ENCODE results near the gene DNAH1. TPM values are rescaled to one million over a fixed set of nuclear protein-coding genes. Genes with fewer than 3 reads are reported as not detected.

Gene DNAH1
- total and polyA plus RNA-seq, 4 donors, result 0.88 to 24.1 (median 10.8) TPM

GRCh38 chr3:52294320-52295150, 21.6 kb upstream of the DNAH1 start:
- Histone ChIP-seq H3K27ac (ENCODE audit: low read depth in 1 of 2, low read length in 2 of 2) (no peak overlapping the region), H3K9me3 (ENCODE audit: control insufficient read depth, low read length) (no peaks in the 10 kb centered on the region), H3K4me3 (ENCODE audit: low read length in 2 of 2) (no peak overlapping the region), H3K4me1 (ENCODE audit: control insufficient read depth in 1 of 2, insufficient read depth in 2 of 2, low read length in 2 of 2) (no peaks in the 10 kb centered on the region), H3K36me3 (ENCODE audit: control insufficient read depth in 1 of 2, insufficient read depth in 2 of 2, low read length in 1 of 2) (no peaks in the 10 kb centered on the region), H3K27me3 (ENCODE audit: control insufficient read depth in 1 of 2, insufficient read depth in 2 of 2, low read length in 1 of 2) (no peaks in the 10 kb centered on the region)
- DNase-seq (peak in 1 of 2 donors; percentile 25), ATAC-seq (ENCODE audit: low FRiP score) (no peak)
- 79 to 84% methylated on average over 11 of the region's 11 CpGs for WGBS, 2 donors
- intact Hi-C loops (cut with DNase I), result loop anchor here in 1 of 2 donors (5.0 kb wide), 1 partner anchor 53 kb away; no protein-coding TSS in a partner anchor

- Histone ChIP-seq H3K4me3 (ENCODE audit: low read length in 2 of 2) (no peak overlapping the region), H3K9me3 (ENCODE audit: control insufficient read depth, low read length) (no peaks in the 10 kb centered on the region), H3K27me3 (ENCODE audit: control insufficient read depth in 1 of 2, insufficient read depth in 2 of 2, low read length in 1 of 2) (no peaks in the 10 kb centered on the region), H3K4me1 (ENCODE audit: control insufficient read depth in 1 of 2, insufficient read depth in 2 of 2, low read length in 2 of 2) (no peaks in the 10 kb centered on the region), H3K36me3 (ENCODE audit: control insufficient read depth in 1 of 2, insufficient read depth in 2 of 2, low read length in 1 of 2) (no peaks in the 10 kb centered on the region), H3K27ac (ENCODE audit: low read depth in 1 of 2, low read length in 2 of 2) (no peak overlapping the region)
- intact Hi-C loops (cut with DNase I), result loop anchor here in 1 of 2 donors (5.0 kb wide), 1 partner anchor 52 kb away; no protein-coding TSS in a partner anchor
- DNase-seq (peak in 1 of 2 donors; percentile 14), ATAC-seq (ENCODE audit: low FRiP score) (no peak)
- 85 to 88% methylated on average over 5 of the region's 5 CpGs for WGBS, 2 donors
Measured at GRCh38 chr3:52295671-52296208, 20.4 kb upstream of the DNAH1 start.

GRCh38 chr3:52297242-52298148, 18.6 kb upstream of the DNAH1 start:
- intact Hi-C loops (cut with DNase I), result loop anchor here in 1 of 2 donors (5.0 kb wide), 1 partner anchor 50 kb away; no protein-coding TSS in a partner anchor
- Histone ChIP-seq H3K27me3 (ENCODE audit: control insufficient read depth in 1 of 2, insufficient read depth in 2 of 2, low read length in 1 of 2) (no peaks in the 10 kb centered on the region), H3K9me3 (ENCODE audit: control insufficient read depth, low read length) (no peaks in the 10 kb centered on the region), H3K4me1 (ENCODE audit: control insufficient read depth in 1 of 2, insufficient read depth in 2 of 2, low read length in 2 of 2) (no peaks in the 10 kb centered on the region), H3K27ac (ENCODE audit: low read depth in 1 of 2, low read length in 2 of 2) (no peak overlapping the region), H3K4me3 (ENCODE audit: low read length in 2 of 2) (no peak overlapping the region), H3K36me3 (ENCODE audit: control insufficient read depth in 1 of 2, insufficient read depth in 2 of 2, low read length in 1 of 2) (no peaks in the 10 kb centered on the region)
- DNase-seq, result no peak
- whole genome bisulfite sequencing, 2 donors, result 83 to 90% methylated on average over 11 of the region's 11 CpGs
- ATAC-seq (ENCODE audit: low FRiP score), result no peak

GRCh38 chr3:52298149-52299098, 17.7 kb upstream of the DNAH1 start:
- H3K27me3 ChIP-seq (ENCODE audit: control insufficient read depth in 1 of 2, insufficient read depth in 2 of 2, low read length in 1 of 2), result no peaks in the 10 kb centered on the region
- H3K9me3 ChIP-seq (ENCODE audit: control insufficient read depth, low read length), result no peaks in the 10 kb centered on the region
- no peak for ATAC-seq (ENCODE audit: low FRiP score)
- no peak overlapping the region for H3K4me3 ChIP-seq (ENCODE audit: low read length in 2 of 2)
- H3K27ac ChIP-seq (ENCODE audit: low read depth in 1 of 2, low read length in 2 of 2), result no peak overlapping the region
- 29 to 35% methylated on average over 16 to 17 of the region's 17 CpGs for WGBS, 2 donors
- H3K4me1 ChIP-seq (ENCODE audit: control insufficient read depth in 1 of 2, insufficient read depth in 2 of 2, low read length in 2 of 2), result no peaks in the 10 kb centered on the region
- no peak for DNase-seq
- intact Hi-C loops (cut with DNase I), result loop anchor here in 1 of 2 donors (5.0 kb wide), 1 partner anchor 49 kb away; no protein-coding TSS in a partner anchor
- H3K36me3 ChIP-seq (ENCODE audit: control insufficient read depth in 1 of 2, insufficient read depth in 2 of 2, low read length in 1 of 2), result no peaks in the 10 kb centered on the region

- Histone ChIP-seq H3K9me3 (ENCODE audit: control insufficient read depth, low read length) (no peaks in the 10 kb centered on the region), H3K27ac (ENCODE audit: low read depth in 1 of 2, low read length in 2 of 2) (no peak overlapping the region), H3K36me3 (ENCODE audit: control insufficient read depth in 1 of 2, insufficient read depth in 2 of 2, low read length in 1 of 2) (no peaks in the 10 kb centered on the region), H3K4me1 (ENCODE audit: control insufficient read depth in 1 of 2, insufficient read depth in 2 of 2, low read length in 2 of 2) (no peaks in the 10 kb centered on the region), H3K27me3 (ENCODE audit: control insufficient read depth in 1 of 2, insufficient read depth in 2 of 2, low read length in 1 of 2) (no peaks in the 10 kb centered on the region), H3K4me3 (ENCODE audit: low read length in 2 of 2) (no peak overlapping the region)
- ATAC-seq (ENCODE audit: low FRiP score) (no peak), DNase-seq (no peak)
- WGBS, 2 donors, result 67 to 69% methylated on average over 10 of the region's 10 CpGs
- intact Hi-C loops (cut with DNase I), result loop anchor here in 1 of 2 donors (5.0 kb wide), 1 partner anchor 48 kb away; no protein-coding TSS in a partner anchor
Measured at GRCh38 chr3:52299247-52299878, 16.8 kb upstream of the DNAH1 start.

GRCh38 chr3:52299879-52300611, 16.1 kb upstream of the DNAH1 start:
- no peaks in the 10 kb centered on the region for H3K36me3 ChIP-seq (ENCODE audit: control insufficient read depth in 1 of 2, insufficient read depth in 2 of 2, low read length in 1 of 2)
- H3K4me1 ChIP-seq (ENCODE audit: control insufficient read depth in 1 of 2, insufficient read depth in 2 of 2, low read length in 2 of 2), result no peaks in the 10 kb centered on the region
- H3K27ac ChIP-seq (ENCODE audit: low read depth in 1 of 2, low read length in 2 of 2), result no peak overlapping the region
- ATAC-seq (ENCODE audit: low FRiP score) (peak; percentile 57), DNase-seq (no peak)
- no peaks in the 10 kb centered on the region for H3K27me3 ChIP-seq (ENCODE audit: control insufficient read depth in 1 of 2, insufficient read depth in 2 of 2, low read length in 1 of 2)
- no peak overlapping the region for H3K4me3 ChIP-seq (ENCODE audit: low read length in 2 of 2)
- WGBS, 2 donors, result 47 to 54% methylated on average over 14 of the region's 14 CpGs
- intact Hi-C loops (cut with DNase I), result loop anchor here in 1 of 2 donors (5.0 kb wide), 1 partner anchor 47 kb away; no protein-coding TSS in a partner anchor
- H3K9me3 ChIP-seq (ENCODE audit: control insufficient read depth, low read length), result no peaks in the 10 kb centered on the region

- H3K36me3 ChIP-seq (ENCODE audit: control insufficient read depth in 1 of 2, insufficient read depth in 2 of 2, low read length in 1 of 2), result no peaks in the 10 kb centered on the region
- H3K27ac ChIP-seq (ENCODE audit: low read depth in 1 of 2, low read length in 2 of 2), result no peak overlapping the region
- ATAC-seq (ENCODE audit: low FRiP score), result no peak
- H3K4me3 ChIP-seq (ENCODE audit: low read length in 2 of 2), result no peak overlapping the region
- WGBS, 2 donors, result 85 to 86% methylated on average over 12 of the region's 12 CpGs
- H3K9me3 ChIP-seq (ENCODE audit: control insufficient read depth, low read length), result no peaks in the 10 kb centered on the region
- no peak for DNase-seq
- H3K4me1 ChIP-seq (ENCODE audit: control insufficient read depth in 1 of 2, insufficient read depth in 2 of 2, low read length in 2 of 2), result no peaks in the 10 kb centered on the region
- H3K27me3 ChIP-seq (ENCODE audit: control insufficient read depth in 1 of 2, insufficient read depth in 2 of 2, low read length in 1 of 2), result no peaks in the 10 kb centered on the region
- intact Hi-C loops (cut with DNase I), result no loop called here
Measured at GRCh38 chr3:52302426-52303145, 13.5 kb upstream of the DNAH1 start.

All from aorta (tissue), 5 donors.